ENCODE data around the gene POGK. TPM values are rescaled to one million over a fixed set of nuclear protein-coding genes. Genes with fewer than 3 reads are reported as not detected.

POGK gene
- total and polyA plus RNA-seq, 9 of the 15 experiments (the other 6 are each of a cell fraction or from before 2014, with no cell fraction given), result 6.1 to 44.5 (median 24.3) TPM

DNA sequence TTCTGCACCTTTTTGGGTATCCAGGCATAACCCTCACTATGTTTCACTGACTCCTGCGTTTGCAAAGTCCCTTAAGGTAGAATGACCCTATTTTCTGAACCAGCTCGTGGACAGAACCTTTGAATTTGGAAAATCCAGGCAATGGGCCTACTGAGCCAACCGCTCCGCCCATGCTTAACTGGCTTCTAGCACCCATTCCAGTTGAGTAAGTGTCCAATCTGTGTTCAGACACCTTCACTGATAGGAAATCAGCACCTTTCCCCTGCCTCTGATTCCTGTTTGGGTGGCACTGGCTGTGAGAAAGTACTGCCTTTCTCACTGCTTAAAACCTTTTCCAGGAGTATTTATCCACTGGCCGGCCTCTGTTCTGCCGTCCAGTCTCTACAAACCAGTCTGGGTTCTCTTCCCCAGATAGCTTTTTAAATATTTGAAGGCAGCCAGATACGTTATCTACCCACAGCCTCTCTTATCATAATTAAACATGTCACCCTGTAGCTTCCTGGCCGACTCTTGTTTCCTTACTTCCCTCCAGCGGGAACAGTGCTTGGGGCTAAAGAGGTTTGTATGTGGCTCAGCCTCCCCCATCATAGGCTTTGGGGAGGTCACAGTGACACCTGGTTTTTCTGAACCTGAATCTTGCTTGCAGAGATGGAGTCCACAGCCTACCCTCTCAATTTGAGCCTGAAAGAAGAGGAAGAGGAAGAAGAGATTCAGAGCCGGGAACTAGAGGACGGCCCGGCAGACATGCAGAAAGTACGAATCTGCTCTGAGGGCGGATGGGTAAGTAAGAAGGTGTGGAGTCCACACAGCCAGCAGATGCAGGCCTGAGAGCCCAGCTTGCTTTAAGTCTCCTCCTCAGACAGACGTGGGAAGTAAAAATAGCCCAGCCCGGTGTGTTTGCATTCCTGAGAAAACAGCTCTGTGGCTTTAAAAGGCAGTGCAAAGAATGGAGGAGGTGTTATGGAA, 1.3 kb downstream of the POGK start (continued):
- TF ChIP-seq HDAC6 (IDR thresholded peaks at IDR 0.05; ENCODE audit: low read depth, low read length), result no peak
- TF ChIP-seq ZNF146 (CRISPR knock-in tag; IDR thresholded peaks at IDR 0.05; ENCODE audit: unreplicated experiment), result no peak
- peak; percentile 13; the same call in 1 of the 2 replicates for TF ChIP-seq MTA3 (IDR thresholded peaks at IDR 0.05; ENCODE audit: borderline replicate concordance)
- no peak for TF ChIP-seq RBM14 (IDR thresholded peaks at IDR 0.05; ENCODE audit: borderline replicate concordance, insufficient read depth, low read depth, low read length)
- TF ChIP-seq MAFK (IDR thresholded peaks at IDR 0.05; ENCODE audit: low read length), result no peak
- no peak for TF ChIP-seq DDX20 (tag; IDR thresholded peaks at IDR 0.05; ENCODE audit: low read depth)
- TF ChIP-seq, protein P1, sequence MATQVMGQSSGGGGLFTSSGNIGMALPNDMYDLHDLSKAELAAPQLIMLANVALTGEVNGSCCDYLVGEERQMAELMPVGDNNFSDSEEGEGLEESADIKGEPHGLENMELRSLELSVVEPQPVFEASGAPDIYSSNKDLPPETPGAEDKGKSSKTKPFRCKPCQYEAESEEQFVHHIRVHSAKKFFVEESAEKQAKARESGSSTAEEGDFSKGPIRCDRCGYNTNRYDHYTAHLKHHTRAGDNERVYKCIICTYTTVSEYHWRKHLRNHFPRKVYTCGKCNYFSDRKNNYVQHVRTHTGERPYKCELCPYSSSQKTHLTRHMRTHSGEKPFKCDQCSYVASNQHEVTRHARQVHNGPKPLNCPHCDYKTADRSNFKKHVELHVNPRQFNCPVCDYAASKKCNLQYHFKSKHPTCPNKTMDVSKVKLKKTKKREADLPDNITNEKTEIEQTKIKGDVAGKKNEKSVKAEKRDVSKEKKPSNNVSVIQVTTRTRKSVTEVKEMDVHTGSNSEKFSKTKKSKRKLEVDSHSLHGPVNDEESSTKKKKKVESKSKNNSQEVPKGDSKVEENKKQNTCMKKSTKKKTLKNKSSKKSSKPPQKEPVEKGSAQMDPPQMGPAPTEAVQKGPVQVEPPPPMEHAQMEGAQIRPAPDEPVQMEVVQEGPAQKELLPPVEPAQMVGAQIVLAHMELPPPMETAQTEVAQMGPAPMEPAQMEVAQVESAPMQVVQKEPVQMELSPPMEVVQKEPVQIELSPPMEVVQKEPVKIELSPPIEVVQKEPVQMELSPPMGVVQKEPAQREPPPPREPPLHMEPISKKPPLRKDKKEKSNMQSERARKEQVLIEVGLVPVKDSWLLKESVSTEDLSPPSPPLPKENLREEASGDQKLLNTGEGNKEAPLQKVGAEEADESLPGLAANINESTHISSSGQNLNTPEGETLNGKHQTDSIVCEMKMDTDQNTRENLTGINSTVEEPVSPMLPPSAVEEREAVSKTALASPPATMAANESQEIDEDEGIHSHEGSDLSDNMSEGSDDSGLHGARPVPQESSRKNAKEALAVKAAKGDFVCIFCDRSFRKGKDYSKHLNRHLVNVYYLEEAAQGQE (IDR thresholded peaks at IDR 0.05; ENCODE audit: borderline replicate concordance), result no peak; the same call in 1 of the 2 replicates
- TF ChIP-seq, protein P1 (CRISPR knock-in tag; IDR thresholded peaks at IDR 0.05; ENCODE audit: low read depth), result no peak
- TF ChIP-seq HLTF (IDR thresholded peaks at IDR 0.05), result no peak
- no peak for TF ChIP-seq COPS2 (conservative IDR thresholded peaks at IDR 0.05)
- peak; percentile 65; the same call in 1 of the 2 replicates for TF ChIP-seq SMARCC2 (IDR thresholded peaks at IDR 0.05; ENCODE audit: low read depth)
- no peak for TF ChIP-seq ADNP (tag; IDR thresholded peaks at IDR 0.05)
- peak; percentile 78; the same call in 1 of the 2 replicates for TF ChIP-seq CTBP1 (IDR thresholded peaks at IDR 0.05; ENCODE audit: borderline replicate concordance)
- TF ChIP-seq BCOR (IDR thresholded peaks at IDR 0.05), result no peak
- TF ChIP-seq ZNF79 (CRISPR knock-in tag; IDR thresholded peaks at IDR 0.05; ENCODE audit: low read depth), result no peak
- TF ChIP-seq WHSC1 (IDR thresholded peaks at IDR 0.05; ENCODE audit: low read length), result no peak
- no peak for TF ChIP-seq KDM2B (CRISPR knock-in tag; IDR thresholded peaks at IDR 0.05)
- TF ChIP-seq, protein P2, sequence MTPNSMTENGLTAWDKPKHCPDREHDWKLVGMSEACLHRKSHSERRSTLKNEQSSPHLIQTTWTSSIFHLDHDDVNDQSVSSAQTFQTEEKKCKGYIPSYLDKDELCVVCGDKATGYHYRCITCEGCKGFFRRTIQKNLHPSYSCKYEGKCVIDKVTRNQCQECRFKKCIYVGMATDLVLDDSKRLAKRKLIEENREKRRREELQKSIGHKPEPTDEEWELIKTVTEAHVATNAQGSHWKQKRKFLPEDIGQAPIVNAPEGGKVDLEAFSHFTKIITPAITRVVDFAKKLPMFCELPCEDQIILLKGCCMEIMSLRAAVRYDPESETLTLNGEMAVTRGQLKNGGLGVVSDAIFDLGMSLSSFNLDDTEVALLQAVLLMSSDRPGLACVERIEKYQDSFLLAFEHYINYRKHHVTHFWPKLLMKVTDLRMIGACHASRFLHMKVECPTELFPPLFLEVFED (CRISPR knock-in tag; conservative IDR thresholded peaks at IDR 0.05), result no peak
- TF ChIP-seq GABPB2 (CRISPR knock-in tag; conservative IDR thresholded peaks at IDR 0.05), result no peak
- TF ChIP-seq ZNF217 (CRISPR knock-in tag; IDR thresholded peaks at IDR 0.05), result no peak
